OCI-LY3 (cell line): ENCODE measurements around the gene LHCGR.

ENCODE experiments used
- EZH2phosphoT487 ChIP-seq: fragments of 200-600 bp; shearing (Covaris generic); IDR thresholded peaks from 2 replicates; pipeline ENCODE4 v1.6.1; 2018; ENCODE audit warnings: antibody characterized with exemption, mixed run types, low read depth
- TF ChIP-seq, protein P1 (sequence below): fragments of 200-600, 300-600 bp; sonication (generic); IDR thresholded peaks from 2 replicates; pipeline ENCODE4 v1.5.1; 2014; ENCODE audit warnings: antibody characterized with exemption, low read length, low read depth

DNA sequence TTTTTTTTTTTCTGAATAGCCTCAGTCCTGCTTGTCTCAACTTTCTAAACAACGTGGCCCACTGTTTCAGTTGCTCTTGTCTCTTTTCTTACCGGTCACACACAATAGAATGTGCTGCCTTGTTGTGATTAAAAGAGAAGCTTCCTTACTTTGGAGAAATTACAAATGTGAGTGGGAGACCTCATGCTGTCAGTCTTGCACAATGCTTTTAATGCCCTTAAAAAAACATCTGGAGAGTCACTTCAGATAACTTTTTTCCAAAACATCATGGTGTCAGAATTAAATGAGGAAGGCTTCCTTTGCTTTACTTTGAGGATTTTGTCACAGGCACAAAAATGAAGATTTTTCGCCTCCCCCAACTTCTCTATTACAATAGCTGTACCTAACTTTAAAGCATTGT is 37.7 kb downstream of the LHCGR start:
- TF ChIP-seq, protein P1, sequence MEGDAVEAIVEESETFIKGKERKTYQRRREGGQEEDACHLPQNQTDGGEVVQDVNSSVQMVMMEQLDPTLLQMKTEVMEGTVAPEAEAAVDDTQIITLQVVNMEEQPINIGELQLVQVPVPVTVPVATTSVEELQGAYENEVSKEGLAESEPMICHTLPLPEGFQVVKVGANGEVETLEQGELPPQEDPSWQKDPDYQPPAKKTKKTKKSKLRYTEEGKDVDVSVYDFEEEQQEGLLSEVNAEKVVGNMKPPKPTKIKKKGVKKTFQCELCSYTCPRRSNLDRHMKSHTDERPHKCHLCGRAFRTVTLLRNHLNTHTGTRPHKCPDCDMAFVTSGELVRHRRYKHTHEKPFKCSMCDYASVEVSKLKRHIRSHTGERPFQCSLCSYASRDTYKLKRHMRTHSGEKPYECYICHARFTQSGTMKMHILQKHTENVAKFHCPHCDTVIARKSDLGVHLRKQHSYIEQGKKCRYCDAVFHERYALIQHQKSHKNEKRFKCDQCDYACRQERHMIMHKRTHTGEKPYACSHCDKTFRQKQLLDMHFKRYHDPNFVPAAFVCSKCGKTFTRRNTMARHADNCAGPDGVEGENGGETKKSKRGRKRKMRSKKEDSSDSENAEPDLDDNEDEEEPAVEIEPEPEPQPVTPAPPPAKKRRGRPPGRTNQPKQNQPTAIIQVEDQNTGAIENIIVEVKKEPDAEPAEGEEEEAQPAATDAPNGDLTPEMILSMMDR: no peak
- no peak for TF ChIP-seq EZH2phosphoT487
